ENCODE measurements around the gene ENG.
"Not testable (repeated sequence)": the region's sequence is repeated elsewhere in the genome, so short reads cannot be mapped to it uniquely, and the experiment has no call there.

ENG gene

GRCh38 chr9:127884976-127885490 is 30.6 kb upstream of the ENG start:
- Mint-ChIP-seq H3K9me3 (no peaks in the 10 kb centered on the region), H3K4me1 (peaks cover 49% of the 10 kb centered on the region), H3K4me3 (no peak overlapping the region), H3K27ac (peak overlapping the region in 1 of 2 donors; percentile 51), H3K27me3 (no peaks in the 10 kb centered on the region)
- DNase-seq = no peak
- no peak for ATAC-seq

- DNase-seq = no peak
- Mint-ChIP-seq H3K27me3 (no peaks in the 10 kb centered on the region), H3K27ac (peak overlapping the region; percentile 51 to 74), H3K4me1 (peaks cover 48% of the 10 kb centered on the region), H3K9me3 (no peaks in the 10 kb centered on the region), H3K4me3 (no peak overlapping the region)
- peak; percentile 39 for ATAC-seq
Measured at GRCh38 chr9:127884427-127884911, 30.0 kb upstream of the ENG start.

- Mint-ChIP-seq H3K4me3 (no peak overlapping the region), H3K4me1 (peaks cover 48% of the 10 kb centered on the region), H3K27me3 (no peaks in the 10 kb centered on the region), H3K27ac (peak overlapping the region in 1 of 2 donors; percentile 34), H3K9me3 (no peaks in the 10 kb centered on the region)
- no peak for DNase-seq
- no peak for ATAC-seq
Measured at GRCh38 chr9:127883959-127884358, 29.5 kb upstream of the ENG start.

GRCh38 chr9:127881715-127882114 is 27.3 kb upstream of the ENG start:
- H3K27ac Mint-ChIP-seq, H3K4me3 Mint-ChIP-seq, ATAC-seq, H3K9me3 Mint-ChIP-seq, DNase-seq: not testable (repeated sequence)
- Mint-ChIP-seq H3K4me1 (peaks cover 57% of the 10 kb centered on the region), H3K27me3 (peaks cover 18% of the 10 kb centered on the region)

GRCh38 chr9:127880143-127880542 is 25.7 kb upstream of the ENG start:
- Mint-ChIP-seq H3K27ac (no peak overlapping the region), H3K9me3 (no peaks in the 10 kb centered on the region), H3K4me1 (peaks cover 43% of the 10 kb centered on the region), H3K4me3 (no peak overlapping the region), H3K27me3 (peaks cover 19% of the 10 kb centered on the region)
- DNase-seq (no peak), ATAC-seq (no peak)

GRCh38 chr9:127878652-127879390 is 24.4 kb upstream of the ENG start:
- ATAC-seq = no peak
- Mint-ChIP-seq H3K4me1 (peaks cover 30% of the 10 kb centered on the region), H3K27ac (peak overlapping the region in 1 of 2 donors; percentile 28), H3K27me3 (peaks cover 19% of the 10 kb centered on the region), H3K4me3 (no peak overlapping the region), H3K9me3 (no peaks in the 10 kb centered on the region)
- no peak for DNase-seq

- Mint-ChIP-seq H3K9me3 (no peaks in the 10 kb centered on the region), H3K27me3 (peaks cover 19% of the 10 kb centered on the region), H3K4me1 (peaks cover 29% of the 10 kb centered on the region), H3K4me3 (peak overlapping the region; percentile 49 to 65), H3K27ac (peak overlapping the region in 1 of 2 donors; percentile 29)
- no peak for DNase-seq
- no peak for ATAC-seq
Measured at GRCh38 chr9:127878001-127878651, 23.7 kb upstream of the ENG start.

- ATAC-seq (peak; percentile 31), DNase-seq (no peak)
- H3K27me3 Mint-ChIP-seq = peaks cover 19% of the 10 kb centered on the region
- H3K27ac Mint-ChIP-seq = peak within 1 kb of the TSS in 1 of 2 donors; percentile 42
- H3K4me1 Mint-ChIP-seq = peaks cover 24% of the 10 kb centered on the region
- H3K4me3 Mint-ChIP-seq = peak within 1 kb of the TSS; percentile 49 to 65
- H3K9me3 Mint-ChIP-seq = no peaks in the 10 kb centered on the region
Measured at GRCh38 chr9:127877566-127877998, 23.1 kb upstream of the ENG start, which contains the start of gene AK1. Gene AK1, minus strand, starts transcription at chr9:127877675. Its CDS starts 3,058 bp downstream, at chr9:127874617.

GRCh38 chr9:127876764-127877562 is 22.5 kb upstream of the ENG start:
- Mint-ChIP-seq H3K9me3 (no peaks in the 10 kb centered on the region), H3K4me3 (peak overlapping the region; percentile 22 to 61), H3K27me3 (peaks cover 19% of the 10 kb centered on the region), H3K27ac (peak overlapping the region in 1 of 2 donors; percentile 42), H3K4me1 (peaks cover 18% of the 10 kb centered on the region)
- ATAC-seq (no peak), DNase-seq (no peak)

- ATAC-seq = peak; percentile 16
- no peaks in the 10 kb centered on the region for H3K9me3 Mint-ChIP-seq
- DNase-seq = no peak
- peaks cover 19% of the 10 kb centered on the region for H3K27me3 Mint-ChIP-seq
- no peak overlapping the region for H3K4me3 Mint-ChIP-seq
- peaks cover 18% of the 10 kb centered on the region for H3K4me1 Mint-ChIP-seq
- H3K27ac Mint-ChIP-seq = no peak overlapping the region
Measured at GRCh38 chr9:127876026-127876763, 21.7 kb upstream of the ENG start.

GRCh38 chr9:127875306-127875966 is 21.0 kb upstream of the ENG start:
- H3K27ac Mint-ChIP-seq = no peak overlapping the region
- DNase-seq (no peak), ATAC-seq (peak; percentile 17)
- H3K4me3 Mint-ChIP-seq = no peak overlapping the region
- H3K27me3 Mint-ChIP-seq = peaks cover 19% of the 10 kb centered on the region
- peaks cover 18% of the 10 kb centered on the region for H3K4me1 Mint-ChIP-seq
- no peaks in the 10 kb centered on the region for H3K9me3 Mint-ChIP-seq

GRCh38 chr9:127874301-127875221 is 20.1 kb upstream of the ENG start:
- DNase-seq = no peak
- no peak for ATAC-seq
- Mint-ChIP-seq H3K4me3 (no peak overlapping the region), H3K27me3 (peaks cover 19% of the 10 kb centered on the region), H3K27ac (peak overlapping the region in 1 of 2 donors; percentile 54), H3K9me3 (no peaks in the 10 kb centered on the region), H3K4me1 (peaks cover 18% of the 10 kb centered on the region)

- no peak for DNase-seq
- H3K27me3 Mint-ChIP-seq = peaks cover 19% of the 10 kb centered on the region
- no peaks in the 10 kb centered on the region for H3K9me3 Mint-ChIP-seq
- peaks cover 18% of the 10 kb centered on the region for H3K4me1 Mint-ChIP-seq
- ATAC-seq = no peak
- H3K4me3 Mint-ChIP-seq = no peak overlapping the region
- peak overlapping the region in 1 of 2 donors; percentile 54 for H3K27ac Mint-ChIP-seq
Measured at GRCh38 chr9:127873886-127874285, 19.4 kb upstream of the ENG start.
